H1 (cell line): Measurements from ENCODE around the gene N4BP3. TPM values are rescaled to one million over a fixed set of nuclear protein-coding genes. Genes with fewer than 3 reads are reported as not detected.
A peak's percentile ranks its signal among the peaks of the same experiment; 100 is the strongest.

Source experiments
- CTCF ChIA-PET: fragments of 300-600 bp; sonication (Branson Sonifier 250); formaldehyde crosslinking; loops from one replicate; lab custom pipeline; 2021; ENCODE audit not compliant: partially characterized antibody; lab: Charles Lee
- POLR2A ChIA-PET: fragments of 300-600 bp; sonication (Branson Sonifier 250); formaldehyde crosslinking; loops from one replicate; lab custom pipeline; 2021; ENCODE audit warnings: inconsistent platforms; ENCODE audit not compliant: partially characterized antibody; lab: Charles Lee
- DNase-seq, 2 experiments: peaks; one replicate each; pipeline versions ENCODE4 v3.0.0 to v3.0.0-alpha.2; 2010 to 2022; ENCODE audit warnings: low spot score in 2 of 2, low read depth in 1 of 2, mixed read lengths in 1 of 2
- FAIRE-seq: peaks from 2 replicates; lab custom pipeline; 2011; peaks lifted over from hg19 to GRCh38; lab: Jason Lieb, UNC
- H2AFZ ChIP-seq: 2 replicates; pipeline ENCODE4 v1.8.1; 2012; ENCODE audit warnings: low read length, inconsistent platforms
- H2AK5ac ChIP-seq: 2 replicates; pipeline ENCODE4 v1.6.1; 2013; ENCODE audit warnings: low read depth, low read length
- H2BK120ac ChIP-seq: replicated peaks from 2 replicates; pipeline ENCODE3; 2013; ENCODE audit warnings: low read depth, low read length, inconsistent platforms
- H2BK12ac ChIP-seq: 2 replicates; pipeline ENCODE4 v1.6.1; 2013; ENCODE audit warnings: low read depth, low read length
- H2BK15ac ChIP-seq: 2 replicates; pipeline ENCODE4 v1.6.1; 2013; ENCODE audit warnings: low read length
- H2BK20ac ChIP-seq: 2 replicates; pipeline ENCODE4 v1.6.1; 2013; ENCODE audit warnings: low read length
- H2BK5ac ChIP-seq: 2 replicates; pipeline ENCODE4 v1.6.1; 2013; ENCODE audit warnings: low read depth, low read length
- H3K14ac ChIP-seq: 2 replicates; pipeline ENCODE4 v1.6.1; 2013; ENCODE audit warnings: inconsistent platforms; ENCODE audit not compliant: insufficient read length
- H3K18ac ChIP-seq: 2 replicates; pipeline ENCODE4 v1.6.1; 2013; ENCODE audit warnings: low read length; ENCODE audit errors: extremely low read depth
- H3K23ac ChIP-seq: 2 replicates; pipeline ENCODE4 v1.6.1; 2013; ENCODE audit warnings: inconsistent platforms; ENCODE audit not compliant: insufficient read length
- H3K23me2 ChIP-seq: 2 replicates; pipeline ENCODE4 v1.6.1; 2013; ENCODE audit warnings: low read depth, low read length
- H3K27ac ChIP-seq: 2 replicates; pipeline ENCODE4 v1.6.1; 2011; ENCODE audit warnings: low read depth, low read length, inconsistent platforms
- H3K27me3 ChIP-seq, 4 experiments: replicated peaks in 1 of 4; 1 replicate in 1 of 4; 2 replicates in 3 of 4; pipeline versions ENCODE4 v1.6.1 to v1.8.1; 2011 to 2013; ENCODE audit warnings: low read length in 3 of 4, mild to moderate bottlenecking in 3 of 4, inconsistent platforms in 2 of 4, mixed read lengths in 2 of 4, moderate library complexity in 1 of 4; ENCODE audit not compliant: control insufficient read depth in 3 of 4, insufficient read depth in 3 of 4; ENCODE audit errors: extremely low read depth in 1 of 4
- H3K36me3 ChIP-seq, 4 experiments: 2 replicates each; pipeline versions ENCODE4 v1.6.1 to v1.8.1; 2011 to 2013; ENCODE audit warnings: mild to moderate bottlenecking in 4 of 4, low read length in 3 of 4, moderate library complexity in 2 of 4, control low read depth in 1 of 4, inconsistent platforms in 1 of 4; ENCODE audit not compliant: insufficient read depth in 4 of 4, control insufficient read depth in 2 of 4
- H3K4ac ChIP-seq: replicated peaks from 2 replicates; pipeline ENCODE3; 2013; ENCODE audit warnings: low read length, low read depth, mixed read lengths, inconsistent platforms; ENCODE audit not compliant: insufficient read length
- H3K4me1 ChIP-seq, 4 experiments: replicated peaks in 1 of 4; 1 replicate in 1 of 4; 2 replicates in 3 of 4; pipeline versions ENCODE4 v1.6.1 to v1.8.1; 2011 to 2013; ENCODE audit warnings: low read length in 3 of 4, inconsistent platforms in 2 of 4, mixed read lengths in 1 of 4; ENCODE audit not compliant: insufficient read depth in 4 of 4, control insufficient read depth in 3 of 4
- H3K4me2 ChIP-seq, 2 experiments: 2 replicates each; pipeline versions ENCODE4 v1.6.1 to v1.8.1; 2011 to 2013; ENCODE audit warnings: low read depth in 2 of 2, low read length in 2 of 2, control low read depth in 1 of 2, inconsistent platforms in 1 of 2, mild to moderate bottlenecking in 1 of 2; ENCODE audit not compliant: insufficient read depth in 1 of 2
- H3K4me3 ChIP-seq, 4 experiments: fragments of 200-600, 300-600 bp in 1 of 4; sonication (generic), shearing (Covaris generic), sonication (Bioruptor Twin) in 1 of 4; 2 replicates each; pipeline versions ENCODE4 v1.5.1 to v1.8.1; 2011 to 2016; ENCODE audit warnings: low read length in 4 of 4, low read depth in 3 of 4, control low read depth in 2 of 4, inconsistent platforms in 2 of 4, mild to moderate bottlenecking in 2 of 4, mixed read lengths in 1 of 4, moderate library complexity in 1 of 4; ENCODE audit not compliant: insufficient read depth in 2 of 4; ENCODE audit errors: extremely low read depth in 1 of 4
- H3K56ac ChIP-seq: replicated peaks from 2 replicates; pipeline ENCODE3; 2013; ENCODE audit warnings: low read depth, mild to moderate bottlenecking, mixed read lengths, low read length, inconsistent platforms; ENCODE audit not compliant: insufficient read length
- H3K79me1 ChIP-seq: 2 replicates; pipeline ENCODE4 v1.6.1; 2013; ENCODE audit warnings: low read depth, low read length, control low read depth
- H3K79me2 ChIP-seq, 2 experiments: 2 replicates each; pipeline versions ENCODE4 v1.6.1 to v1.8.1; 2012 to 2013; ENCODE audit warnings: low read length in 2 of 2, mild to moderate bottlenecking in 2 of 2, inconsistent platforms in 1 of 2; ENCODE audit not compliant: insufficient read depth in 2 of 2, control insufficient read depth in 1 of 2
- H3K9ac ChIP-seq, 4 experiments: replicated peaks in 1 of 4; 1 replicate in 1 of 4; 2 replicates in 3 of 4; pipeline versions ENCODE4 v1.6.1 to v1.8.1; 2011 to 2013; ENCODE audit warnings: low read depth in 3 of 4, low read length in 3 of 4, control low read depth in 2 of 4, mild to moderate bottlenecking in 2 of 4, moderate library complexity in 2 of 4, inconsistent platforms in 1 of 4; ENCODE audit errors: extremely low read depth in 1 of 4
- H3K9me3 ChIP-seq, 2 experiments: 2 replicates each; pipeline versions ENCODE4 v1.6.1 to v1.8.1; 2012 to 2013; ENCODE audit warnings: mild to moderate bottlenecking in 2 of 2, moderate library complexity in 2 of 2, control low read depth in 1 of 2, inconsistent platforms in 1 of 2, low read depth in 1 of 2, low read length in 1 of 2, mixed read lengths in 1 of 2; ENCODE audit not compliant: insufficient read depth in 2 of 2
- H4K20me1 ChIP-seq, 2 experiments: replicated peaks in 1 of 2; 2 replicates each; pipeline versions ENCODE3 to v1.8.1; 2011 to 2013; ENCODE audit warnings: inconsistent platforms in 2 of 2, low read length in 2 of 2, mild to moderate bottlenecking in 1 of 2; ENCODE audit not compliant: insufficient read depth in 2 of 2, control insufficient read depth in 1 of 2
- H4K5ac ChIP-seq: 2 replicates; pipeline ENCODE4 v1.6.1; 2013; ENCODE audit warnings: low read length, low read depth, mixed read lengths, inconsistent platforms; ENCODE audit not compliant: insufficient read length
- H4K8ac ChIP-seq: 2 replicates; pipeline ENCODE4 v1.8.0; 2013; ENCODE audit warnings: mild to moderate bottlenecking, moderate library complexity, low read length, inconsistent platforms; ENCODE audit not compliant: insufficient read depth; ENCODE audit errors: extremely low read depth
- H4K91ac ChIP-seq: replicated peaks from 2 replicates; pipeline ENCODE3; 2013; ENCODE audit warnings: low read length, mixed read lengths, inconsistent platforms; ENCODE audit not compliant: insufficient read length
- CHD1 ChIP-seq: IDR thresholded peaks from 2 replicates; pipeline ENCODE4 v1.6.1; 2012; ENCODE audit warnings: low read depth, low read length, improper control_type of control experiment
- CTCF ChIP-seq, 3 experiments: IDR thresholded peaks; 1 replicate in 2 of 3; 2 replicates in 1 of 3; pipeline versions ENCODE4 v1.5.1 to v1.6.1; 2011; ENCODE audit warnings: low read length in 3 of 3, mild to moderate bottlenecking in 3 of 3, inconsistent platforms in 2 of 3, low read depth in 1 of 3, moderate library complexity in 1 of 3; ENCODE audit not compliant: insufficient read depth in 1 of 3; ENCODE audit errors: control extremely low read depth in 1 of 3
- GABPA ChIP-seq: IDR thresholded peaks from 2 replicates; pipeline ENCODE4 v1.6.1; 2011; ENCODE audit warnings: mild to moderate bottlenecking, low read length, moderate library complexity, borderline replicate concordance; ENCODE audit not compliant: insufficient read depth
- HDAC6 ChIP-seq: IDR thresholded peaks from one replicate; pipeline ENCODE4 v1.7.1; 2012; ENCODE audit warnings: low read depth, mild to moderate bottlenecking, inconsistent platforms, low read length, moderate library complexity
- SIX5 ChIP-seq: IDR thresholded peaks from 2 replicates; pipeline ENCODE4 v1.6.1; 2011; ENCODE audit warnings: mild to moderate bottlenecking, low read depth, low read length
- YY1 ChIP-seq: IDR thresholded peaks from 2 replicates; pipeline ENCODE4 v1.6.1; 2011; ENCODE audit warnings: low read depth, mild to moderate bottlenecking, low read length
- WGBS, 2 experiments: shearing (Covaris generic) in 1 of 2; methylation state at CpG; one replicate each; pipeline versions ENCODE4 v1.1.6 to v1.1.7; 2013 to 2015; ENCODE audit warnings: low lambda C conversion rate in 2 of 2, mixed read lengths in 2 of 2, inconsistent platforms in 1 of 2, low coverage in 1 of 2, missing lambda C conversion rate in 1 of 2; ENCODE audit not compliant: insufficient replicate concordance in 2 of 2, insufficient coverage in 1 of 2, insufficient read length in 1 of 2; ENCODE audit errors: extremely low coverage in 1 of 2, missing lambda C conversion rate in 1 of 2; 5-methylcytosine and 5-hydroxymethylcytosine counted together
- long read RNA-seq, 2 experiments: library from RNA in 1 of 2; library from capped mRNA in 1 of 2; stranded (forward); transcript quantifications; one replicate each; pipeline ENCODE4 v2.0.0, GENCODE V29; 2021; ENCODE audit warnings: inconsistent platforms in 1 of 2
- polyA minus RNA-seq, 3 experiments: library from RNA; depleted of rRNA, polyadenylated mRNA; stranded (reverse); fragments of >200 nt; gene quantifications; 1 replicate in 2 of 3; 2 replicates in 1 of 3; pipeline ENCODE4 v1.2.3, GENCODE V29; 2011
- polyA plus RNA-seq, 7 experiments: library from polyadenylated mRNA; depleted of rRNA in 3 of 7; stranded (reverse) in 5 of 7; unstranded in 2 of 7; fragments of >200 nt in 5 of 7; fragments of 200-250 nt in 2 of 7; gene quantifications; 1 replicate in 5 of 7; 2 replicates in 1 of 7; 4 replicates in 1 of 7; pipeline versions ENCODE4 v1.2.1 to v1.2.3, GENCODE V29; 2011 to 2013; ENCODE audit warnings: missing spikeins in 2 of 7, mixed read lengths in 2 of 7
- total RNA-seq: library from RNA; stranded (reverse); fragmentation: NEBNext Ultra II Directional; extraction: Animal tissue kit (Norgen Biotek cat#: 25700); gene quantifications from 2 replicates; pipeline ENCODE4 v1.2.1, GENCODE V29; 2021

Gene N4BP3
- 36.0 and 39.2 TPM in 2 replicates for total RNA-seq
- 13.1 and 23.4 TPM in 2 replicates for polyA plus RNA-seq (2011; rRNA removed)
- 19.4 TPM for polyA plus RNA-seq (2011; cell fraction: cytosol; rRNA removed)
- polyA plus RNA-seq (2011; cell fraction: nucleus; rRNA removed) = 41.9 TPM
- 16.8 to 24.3 TPM (median 21.3 TPM) in 4 replicates for polyA plus RNA-seq (2012, experiment 1 of 2)
- 18.5 TPM for polyA plus RNA-seq (2012, experiment 2 of 2)
- 16.7 TPM for polyA plus RNA-seq (2013, experiment 1 of 2)
- 15.9 TPM for polyA plus RNA-seq (2013, experiment 2 of 2)
- polyA minus RNA-seq (2011; rRNA and poly(A)+ RNA removed) = 13.0 and 17.4 TPM in 2 replicates
- 22.0 TPM for polyA minus RNA-seq (2011; cell fraction: cytosol; rRNA and poly(A)+ RNA removed)
- polyA minus RNA-seq (2011; cell fraction: nucleus; rRNA and poly(A)+ RNA removed) = 32.8 TPM
- long read RNA-seq, experiment 1, partial matches to known transcripts = 3 of 20 reads
- long read RNA-seq, experiment 1, other reads (novel, unspliced or antisense) = 17 of 20 reads
- long read RNA-seq, experiment 2, partial matches to known transcripts = 2 of 3 reads
- long read RNA-seq, experiment 2, other reads (novel, unspliced or antisense) = 1 of 3 reads

DNA sequence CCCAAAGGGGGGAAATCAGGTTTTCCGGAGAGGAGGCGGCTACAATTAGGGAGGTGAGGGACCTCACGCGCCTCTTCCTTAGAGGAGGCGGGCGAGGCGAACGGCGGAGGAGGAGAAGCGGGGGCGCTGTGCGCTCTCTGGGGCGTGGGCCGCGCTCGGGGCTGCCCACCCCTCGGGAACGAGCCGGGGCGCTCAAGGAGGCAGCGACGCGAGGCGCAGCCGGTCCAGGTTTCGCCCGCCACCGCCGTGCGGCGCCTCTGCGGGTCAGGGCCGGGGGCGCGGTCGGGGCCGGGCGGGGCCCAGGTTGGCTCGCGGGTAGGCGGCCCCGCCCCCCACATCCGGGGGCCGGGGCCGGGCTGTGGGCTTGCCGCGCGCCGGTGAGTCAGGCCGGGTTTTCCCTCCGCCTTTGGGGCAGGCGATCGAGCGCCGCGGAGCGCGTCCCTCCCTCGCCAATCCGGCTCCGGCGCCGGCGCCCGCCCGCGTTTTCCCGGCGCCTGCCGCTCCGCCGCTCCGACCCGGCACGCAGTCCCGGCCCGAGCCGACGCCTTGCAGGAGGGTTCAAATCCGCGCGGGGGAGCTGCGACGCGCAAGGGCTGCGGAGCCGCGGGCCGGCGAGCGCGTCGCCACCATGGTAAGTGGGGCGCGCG, at the start of gene N4BP3:
N4BP3 (plus strand) TSS at position 392 of the 647 bp plus-strand sequence. CDS start 6,052 bp downstream, outside the sequence.
- Histone ChIP-seq H3K23ac (no peak within 1 kb of the TSS), H2BK15ac (no peak within 1 kb of the TSS), H3K9ac (peak within 1 kb of the TSS in 3 of 4 experiments; percentile 69 to 81 (median 74); a peak in 6 of 7 replicates), H3K4me1 (peaks cover 3 to 43% (median 31%) of the 10 kb centered on the region in 4 experiments), H2AFZ (no peak within 1 kb of the TSS), H3K79me1 (peaks cover 18% of the 10 kb centered on the region), H3K9me3 (no peaks in the 10 kb centered on the region), H4K8ac (peak within 1 kb of the TSS; percentile 72), H4K5ac (peak within 1 kb of the TSS; percentile 90), H3K79me2 (peaks cover 16 to 51% of the 10 kb centered on the region in 2 experiments; a peak in 3 of 4 replicates), H2BK5ac (peak within 1 kb of the TSS; percentile 95), H3K27ac (peak within 1 kb of the TSS; percentile 78; the same call in 1 of the 2 replicates), H2BK12ac (peak within 1 kb of the TSS; percentile 92), H3K36me3 (no peaks in the 10 kb centered on the region), H3K14ac (no peak within 1 kb of the TSS), H2BK120ac (peak within 1 kb of the TSS; percentile 91), H3K23me2 (peaks cover 20% of the 10 kb centered on the region), H4K91ac (peak within 1 kb of the TSS; percentile 85), H3K4ac (peak within 1 kb of the TSS; percentile 80), H2AK5ac (peak within 1 kb of the TSS; percentile 79; the same call in 1 of the 2 replicates), H2BK20ac (0 out of 2 replicates have a peak within 1 kb of the TSS, but pooled peaks have one; percentile 83), H3K56ac (peak within 1 kb of the TSS; percentile 87), H4K20me1 (peaks cover 0 to 12% of the 10 kb centered on the region in 2 experiments), H3K4me2 (peak within 1 kb of the TSS; percentile 93 to 97), H3K27me3 (no peaks in the 10 kb centered on the region), H3K4me3 (peak within 1 kb of the TSS; percentile 54 to 98 (median 82)), H3K18ac (peak within 1 kb of the TSS; percentile 99)
- DNase-seq (peak; percentile 44 to 88), FAIRE-seq (no peak)
- WGBS, 2 experiments = 2% methylated on average over 21 of the region's 96 CpGs; no CpG with 5 or more reads in 1 of the 2 experiments
- CTCF ChIA-PET = interaction anchor here (0.7 to 12.9 kb wide), 7 partner anchors 10 to 36 kb away, joined by 3 to 189 read pairs (median 4); partner anchors contain the start of gene RMND5B
- POLR2A ChIA-PET = interaction anchor here (1.2 to 40.7 kb wide), 7 partner anchors 3 to 90 kb away, joined by 3 to 1250 read pairs (median 13); partner anchors contain the start of genes HNRNPAB, N4BP3, NHP2 and RMND5B
- TF ChIP-seq HDAC6 (no peak), CHD1 (no peak), SIX5 (no peak), GABPA (no peak), CTCF (IDR thresholded peaks at IDR 0.05; ENCODE audit: control extremely low read depth in 1 of 3, insufficient read depth in 1 of 3, low read depth in 1 of 3, low read length in 3 of 3) (peak in 1 of 3 experiments; percentile 7; a peak in 1 of 4 replicates), YY1 (peak; percentile 49; the same call in 1 of the 2 replicates)
